Right ventricle myocardium superior (tissue), 1 donor: Measurements from ENCODE around the gene SYNGR1. TPM values are rescaled to one million over a fixed set of nuclear protein-coding genes. Genes with fewer than 3 reads are reported as not detected.

Experiments used
- ATAC-seq: fragments of 200-7000 bp; cut with Tn5 transposase; one replicate; pipeline ENCODE4 v1.9.1; 2020; ENCODE audit warnings: mild to moderate bottlenecking; ENCODE audit not compliant: poor library complexity
- DNase-seq: peaks from one replicate; pipeline ENCODE4 v3.0.0-alpha.2; 2020
- intact Hi-C: fragments of 100-400 bp; cut with DNase I; formaldehyde crosslinking; loops from one replicate; pipeline ENCODE4 v1.11.2; 2022
- total RNA-seq: library from RNA; stranded (reverse); fragmentation: NEBNext Ultra II Directional; extraction: Animal tissue kit (Norgen Biotek cat#: 25700); gene quantifications from one replicate; pipeline ENCODE4 v1.2.1, GENCODE V29; 2021
- donor health status: DM: no; HTN: yes; CAD: no; lungs with severe emphysema.

SYNGR1 gene
- total RNA-seq, 1 donor from 2014 or later: 32.2 TPM

GRCh38 chr22:39414886-39415285 is 65.1 kb downstream of the SYNGR1 start:
- intact Hi-C loops: no loop called here
- ATAC-seq: peak; percentile 94
- peak; percentile 79 for DNase-seq

GRCh38 chr22:39415506-39415905 is 65.7 kb downstream of the SYNGR1 start:
- no peak for ATAC-seq
- no peak for DNase-seq

GRCh38 chr22:39416319-39416718 is 66.5 kb downstream of the SYNGR1 start:
- peak; percentile 10 for ATAC-seq
- DNase-seq: peak; percentile 40
- intact Hi-C loops: no loop called here

More at GRCh38 chr22:39415506-39415905, 65.7 kb downstream of the SYNGR1 start:
- intact Hi-C loops: no loop called here

- peak; percentile 19 for DNase-seq
Measured at GRCh38 chr22:39417641-39418040, 67.8 kb downstream of the SYNGR1 start.

GRCh38 chr22:39418696-39419095 is 68.9 kb downstream of the SYNGR1 start:
- ATAC-seq: no peak
- intact Hi-C loops: no loop called here
- no peak for DNase-seq

More at GRCh38 chr22:39417641-39418040, 67.8 kb downstream of the SYNGR1 start:
- no peak for ATAC-seq
- intact Hi-C loops: no loop called here

GRCh38 chr22:39419096-39419495 is 69.3 kb downstream of the SYNGR1 start:
- ATAC-seq: no peak
- DNase-seq: peak; percentile 22
- intact Hi-C loops: no loop called here

GRCh38 chr22:39419911-39420310 is 70.1 kb downstream of the SYNGR1 start:
- DNase-seq: peak; percentile 8
- intact Hi-C loops: no loop called here
- ATAC-seq: no peak

- intact Hi-C loops: no loop called here
- no peak for ATAC-seq
- peak; percentile 19 for DNase-seq
Measured at GRCh38 chr22:39421691-39422090, 71.9 kb downstream of the SYNGR1 start.

GRCh38 chr22:39422101-39422500 is 72.3 kb downstream of the SYNGR1 start:
- no peak for ATAC-seq
- DNase-seq: peak; percentile 2
- intact Hi-C loops: no loop called here

GRCh38 chr22:39422721-39423120 is 72.9 kb downstream of the SYNGR1 start:
- intact Hi-C loops: no loop called here
- ATAC-seq: no peak
- peak; percentile 3 for DNase-seq

- no peak for ATAC-seq
- intact Hi-C loops: no loop called here
- no peak for DNase-seq
Measured at GRCh38 chr22:39423976-39424375, 74.2 kb downstream of the SYNGR1 start.

GRCh38 chr22:39426380-39427043 is 76.7 kb downstream of the SYNGR1 start:
- no peak for DNase-seq
- no peak for ATAC-seq
- intact Hi-C loops: no loop called here

- DNase-seq: no peak
- intact Hi-C loops: no loop called here
- ATAC-seq: no peak
Measured at GRCh38 chr22:39427751-39428596, 78.2 kb downstream of the SYNGR1 start.

GRCh38 chr22:39428597-39429071 is 78.8 kb downstream of the SYNGR1 start:
- ATAC-seq (no peak), DNase-seq (no peak)
- intact Hi-C loops: no loop called here

- no peak for ATAC-seq
- no peak for DNase-seq
- intact Hi-C loops: no loop called here
Measured at GRCh38 chr22:39429186-39429585, 79.4 kb downstream of the SYNGR1 start.

GRCh38 chr22:39429916-39430575 is 80.3 kb downstream of the SYNGR1 start:
- DNase-seq (peak; percentile 37), ATAC-seq (no peak)
- intact Hi-C loops: no loop called here

- intact Hi-C loops: no loop called here
- DNase-seq (no peak), ATAC-seq (no peak)
Measured at GRCh38 chr22:39430576-39431150, 80.9 kb downstream of the SYNGR1 start.

GRCh38 chr22:39431216-39431801 is 81.5 kb downstream of the SYNGR1 start:
- DNase-seq: no peak
- ATAC-seq: no peak
- intact Hi-C loops: no loop called here

GRCh38 chr22:39431821-39432251 is 82.0 kb downstream of the SYNGR1 start:
- DNase-seq: peak; percentile 78
- intact Hi-C loops: no loop called here
- ATAC-seq: peak; percentile 73
